Keratinocyte (primary cell): ENCODE measurements around the gene POLR3K. TPM values are rescaled to one million over a fixed set of nuclear protein-coding genes. Genes with fewer than 3 reads are reported as not detected.
"Not testable (repeated sequence)": the region's sequence is repeated elsewhere in the genome, so short reads cannot be mapped to it uniquely, and the experiment has no call there.

ENCODE experiments used
- DNase-seq: peaks from one replicate; pipeline ENCODE4 v3.0.0-alpha.2; 2011; ENCODE audit warnings: low read depth, missing footprints, low spot score
- FAIRE-seq: peaks from 2 replicates; lab custom pipeline; 2011; peaks lifted over from hg19 to GRCh38; lab: Jason Lieb, UNC
- H2AFZ ChIP-seq: 2 replicates; pipeline ENCODE4 v1.6.0; 2012; ENCODE audit warnings: low read length, control low read depth, inconsistent platforms; ENCODE audit not compliant: control insufficient read depth
- H3K27ac ChIP-seq: 2 replicates; pipeline ENCODE4 v1.5.1; 2011; ENCODE audit warnings: low read length; ENCODE audit not compliant: control insufficient read depth, insufficient read depth
- H3K27me3 ChIP-seq: 3 replicates; pipeline ENCODE4 v1.6.0; 2011; ENCODE audit warnings: low read length; ENCODE audit not compliant: control insufficient read depth, insufficient read depth; ENCODE audit errors: extremely low read depth
- H3K36me3 ChIP-seq, 2 experiments: 2 replicates in 1 of 2; 3 replicates in 1 of 2; pipeline ENCODE4 v1.5.1; 2011; ENCODE audit warnings: low read length in 2 of 2, mild to moderate bottlenecking in 1 of 2; ENCODE audit not compliant: control insufficient read depth in 2 of 2, insufficient read depth in 2 of 2; ENCODE audit errors: extremely low read depth in 1 of 2
- H3K4me1 ChIP-seq: 3 replicates; pipeline ENCODE4 v1.5.1; 2011; ENCODE audit warnings: low read length; ENCODE audit not compliant: control insufficient read depth, insufficient read depth; ENCODE audit errors: extremely low read depth
- H3K4me2 ChIP-seq: 3 replicates; pipeline ENCODE4 v1.6.0; 2011; ENCODE audit warnings: low read depth, low read length; ENCODE audit not compliant: control insufficient read depth, insufficient read depth; ENCODE audit errors: extremely low read depth
- H3K4me3 ChIP-seq, 3 experiments: fragments of 200-600 bp in 1 of 3; sonication (generic) in 1 of 3; 2 replicates in 2 of 3; 3 replicates in 1 of 3; pipeline ENCODE4 v1.5.1; 2011 to 2016; ENCODE audit warnings: low read length in 3 of 3, mild to moderate bottlenecking in 3 of 3, control low read depth in 2 of 3, inconsistent platforms in 1 of 3, low read depth in 1 of 3, mixed read lengths in 1 of 3, mixed run types in 1 of 3, moderate library complexity in 1 of 3; ENCODE audit not compliant: control insufficient read depth in 2 of 3, insufficient read depth in 2 of 3; ENCODE audit errors: extremely low read depth in 1 of 3
- H3K79me2 ChIP-seq: 2 replicates; pipeline ENCODE4 v1.6.0; 2012; ENCODE audit warnings: low read length; ENCODE audit not compliant: control insufficient read depth, insufficient read depth
- H3K9ac ChIP-seq: 3 replicates; pipeline ENCODE4 v1.6.0; 2011; ENCODE audit warnings: low read length; ENCODE audit not compliant: control insufficient read depth, insufficient read depth; ENCODE audit errors: extremely low read depth
- H3K9me1 ChIP-seq: 3 replicates; pipeline ENCODE4 v1.6.0; 2011; ENCODE audit warnings: low read length; ENCODE audit not compliant: control insufficient read depth, insufficient read depth; ENCODE audit errors: extremely low read depth
- H3K9me3 ChIP-seq: 2 replicates; pipeline ENCODE4 v1.5.1; 2012; ENCODE audit warnings: low read depth, low read length; ENCODE audit not compliant: control insufficient read depth
- H4K20me1 ChIP-seq: 3 replicates; pipeline ENCODE4 v1.6.0; 2011; ENCODE audit warnings: low read length; ENCODE audit not compliant: control insufficient read depth, insufficient read depth; ENCODE audit errors: extremely low read depth
- EZH2 ChIP-seq: IDR thresholded peaks from one replicate; pipeline ENCODE4 v1.6.1; 2012; ENCODE audit warnings: inconsistent platforms, mild to moderate bottlenecking, low read length, moderate library complexity
- dilution Hi-C: fragments of 300-500 bp; cut with MboI; formaldehyde crosslinking; loops from one replicate; pipeline ENCODE4 v1.7.0; 2020; ENCODE audit warnings: low sequenced_read_pairs; ENCODE audit not compliant: extremely low pct_ligation_motif_present
- polyA plus RNA-seq, 5 experiments: library from polyadenylated mRNA; depleted of rRNA in 3 of 5; stranded (reverse) in 3 of 5; stranded (forward) in 1 of 5; unstranded in 1 of 5; fragments of >200 nt; gene quantifications; 1 replicate in 1 of 5; 2 replicates in 3 of 5; 3 replicates in 1 of 5; pipeline versions ENCODE4 v1.2.1 to v1.2.3, GENCODE V29; 2011 to 2012; ENCODE audit warnings: missing spikeins in 2 of 5, low read depth in 1 of 5, low replicate concordance in 1 of 5
- TF ChIP-seq, protein P1 (sequence below), 3 experiments: IDR thresholded peaks in 1 of 3; conservative IDR thresholded peaks in 1 of 3; optimal IDR thresholded peaks in 1 of 3; 2 replicates in 2 of 3; 3 replicates in 1 of 3; pipeline versions ENCODE3 to v1.5.1; 2011; ENCODE audit warnings: low read length in 3 of 3, mild to moderate bottlenecking in 3 of 3, moderate library complexity in 2 of 3, control low read depth in 1 of 3, inconsistent platforms in 1 of 3; ENCODE audit not compliant: insufficient read depth in 2 of 3; ENCODE audit errors: extremely low read depth in 1 of 3

Gene POLR3K
- polyA plus RNA-seq, 1 donor (not counting 4 experiments of a cell fraction or from before 2014, with no cell fraction given) = 23.2 TPM

GRCh38 chr16:47234-47633 lies 6.2 kb downstream of the POLR3K start:
- Histone ChIP-seq H3K4me1 (peaks cover 3% of the 10 kb centered on the region), H3K9me3 (no peaks in the 10 kb centered on the region), H3K4me3 (no peak overlapping the region), H3K27me3 (no peaks in the 10 kb centered on the region), H4K20me1 (peaks cover 2% of the 10 kb centered on the region), H2AFZ (no peak overlapping the region), H3K36me3 (peaks cover 10 to 30% of the 10 kb centered on the region in 2 experiments), H3K79me2 (peaks cover 21% of the 10 kb centered on the region), H3K9me1 (no peaks in the 10 kb centered on the region), H3K27ac (no peak overlapping the region), H3K4me2 (no peak overlapping the region), H3K9ac (no peak overlapping the region)
- FAIRE-seq (no peak), DNase-seq (no peak)
- no peak for TF ChIP-seq EZH2
- TF ChIP-seq, protein P1, sequence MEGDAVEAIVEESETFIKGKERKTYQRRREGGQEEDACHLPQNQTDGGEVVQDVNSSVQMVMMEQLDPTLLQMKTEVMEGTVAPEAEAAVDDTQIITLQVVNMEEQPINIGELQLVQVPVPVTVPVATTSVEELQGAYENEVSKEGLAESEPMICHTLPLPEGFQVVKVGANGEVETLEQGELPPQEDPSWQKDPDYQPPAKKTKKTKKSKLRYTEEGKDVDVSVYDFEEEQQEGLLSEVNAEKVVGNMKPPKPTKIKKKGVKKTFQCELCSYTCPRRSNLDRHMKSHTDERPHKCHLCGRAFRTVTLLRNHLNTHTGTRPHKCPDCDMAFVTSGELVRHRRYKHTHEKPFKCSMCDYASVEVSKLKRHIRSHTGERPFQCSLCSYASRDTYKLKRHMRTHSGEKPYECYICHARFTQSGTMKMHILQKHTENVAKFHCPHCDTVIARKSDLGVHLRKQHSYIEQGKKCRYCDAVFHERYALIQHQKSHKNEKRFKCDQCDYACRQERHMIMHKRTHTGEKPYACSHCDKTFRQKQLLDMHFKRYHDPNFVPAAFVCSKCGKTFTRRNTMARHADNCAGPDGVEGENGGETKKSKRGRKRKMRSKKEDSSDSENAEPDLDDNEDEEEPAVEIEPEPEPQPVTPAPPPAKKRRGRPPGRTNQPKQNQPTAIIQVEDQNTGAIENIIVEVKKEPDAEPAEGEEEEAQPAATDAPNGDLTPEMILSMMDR (optimal IDR thresholded peaks at IDR 0.05 in 1 of 3, IDR thresholded peaks at IDR 0.05 in 1 of 3, conservative IDR thresholded peaks at IDR 0.05 in 1 of 3; ENCODE audit: extremely low read depth in 1 of 3, insufficient read depth in 2 of 3, low read length in 3 of 3) = no peak
- dilution Hi-C loops = no loop called here

DNA sequence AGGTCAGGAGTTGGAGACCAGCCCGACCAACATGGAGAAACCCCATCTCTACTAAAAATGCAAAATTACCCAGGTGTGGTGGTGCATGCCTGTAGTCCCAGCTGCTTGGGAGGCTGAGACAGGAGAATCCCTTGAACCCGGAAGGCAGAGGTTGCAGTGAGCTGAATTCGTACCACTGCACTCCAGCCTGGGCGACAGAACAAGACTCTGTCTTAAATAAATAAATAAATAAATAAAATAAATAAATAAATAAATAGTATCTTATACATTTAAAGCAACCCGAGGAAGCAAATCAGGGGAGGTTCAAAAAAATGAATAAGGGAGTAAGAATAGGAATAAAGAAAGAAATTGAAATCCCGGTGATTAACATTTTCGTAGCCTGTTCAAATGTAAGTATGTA lies 6.9 kb downstream of the POLR3K start:
- FAIRE-seq = not testable (repeated sequence)

GRCh38 chr16:45454-45853 lies 8.0 kb downstream of the POLR3K start:
- no peaks in the 10 kb centered on the region for H3K27me3 ChIP-seq
- no peak for DNase-seq

More for the DNA sequence above, 6.9 kb downstream of the POLR3K start:
- H3K9ac ChIP-seq, H4K20me1 ChIP-seq, H2AFZ ChIP-seq, H3K4me2 ChIP-seq, dilution Hi-C loops, H3K4me1 ChIP-seq, H3K27ac ChIP-seq, DNase-seq, H3K9me3 ChIP-seq, H3K27me3 ChIP-seq, H3K9me1 ChIP-seq, H3K4me3 ChIP-seq: not testable (repeated sequence)
- peaks cover 14 to 31% of the 10 kb centered on the region in 2 experiments for H3K36me3 ChIP-seq
- peaks cover 15% of the 10 kb centered on the region for H3K79me2 ChIP-seq

More at GRCh38 chr16:45454-45853, 8.0 kb downstream of the POLR3K start:
- Histone ChIP-seq H2AFZ (no peak overlapping the region), H4K20me1 (peaks cover 2% of the 10 kb centered on the region), H3K36me3 (peaks cover 12 to 29% of the 10 kb centered on the region in 2 experiments), H3K27ac (no peak overlapping the region), H3K9ac (no peak overlapping the region), H3K4me2 (no peak overlapping the region), H3K4me1 (no peaks in the 10 kb centered on the region), H3K4me3 (no peak overlapping the region), H3K79me2 (peaks cover 7% of the 10 kb centered on the region), H3K9me3 (no peaks in the 10 kb centered on the region), H3K9me1 (no peaks in the 10 kb centered on the region)
- no peak for FAIRE-seq
- TF ChIP-seq, protein P1 (optimal IDR thresholded peaks at IDR 0.05 in 1 of 3, IDR thresholded peaks at IDR 0.05 in 1 of 3, conservative IDR thresholded peaks at IDR 0.05 in 1 of 3; ENCODE audit: extremely low read depth in 1 of 3, insufficient read depth in 2 of 3, low read length in 3 of 3) = no peak
- TF ChIP-seq EZH2 = no peak
- dilution Hi-C loops = no loop called here
